A673 (cell line): Measurements from ENCODE around the gene CCDC69. TPM values are rescaled to one million over a fixed set of nuclear protein-coding genes. Genes with fewer than 3 reads are reported as not detected.

Experiments used
- BruUV-seq: library from RNA; stranded (reverse); fragments of 400-500 nt; replicated peaks from 2 replicates; lab custom pipeline; 2021; lab: Mats Ljungman, UMichigan
- CTCF ChIA-PET: fragments of 300-600 bp; sonication (Branson Sonifier 250); formaldehyde crosslinking; loops from one replicate; lab custom pipeline; 2022; ENCODE audit warnings: antibody characterized with exemption; lab: Charles Lee
- POLR2A ChIA-PET: fragments of 300-600 bp; sonication (Branson Sonifier 250); formaldehyde crosslinking; loops from one replicate; lab custom pipeline; 2022; ENCODE audit warnings: antibody characterized with exemption; ENCODE audit not compliant: low non-redundant PET; lab: Charles Lee
- DNase-seq: peaks from one replicate; pipeline ENCODE4 v3.0.0-alpha.2; 2015; ENCODE audit warnings: low spot score
- H3K27ac ChIP-seq: fragments of 200-600 bp; sonication (generic); 2 replicates; pipeline ENCODE4 v1.5.1; 2016; ENCODE audit warnings: mixed run types, low read depth, mild to moderate bottlenecking, mixed read lengths, antibody characterized with exemption, low read length; ENCODE audit not compliant: poor library complexity, severe bottlenecking
- H3K27me3 ChIP-seq: fragments of 200-600 bp; sonication (generic); replicated peaks from 2 replicates; pipeline ENCODE4 v1.6.1; 2017; ENCODE audit warnings: mixed run types, low read depth, mild to moderate bottlenecking, mixed read lengths, antibody characterized with exemption, low read length; ENCODE audit not compliant: insufficient read depth, poor library complexity
- H3K36me3 ChIP-seq: fragments of 200-600 bp; sonication (generic); 2 replicates; pipeline ENCODE4 v1.6.1; 2016; ENCODE audit warnings: mixed run types, mild to moderate bottlenecking, mixed read lengths, antibody characterized with exemption, low read length; ENCODE audit not compliant: insufficient read depth, poor library complexity, severe bottlenecking
- H3K4me1 ChIP-seq: fragments of 200-600 bp; sonication (generic); 2 replicates; pipeline ENCODE4 v1.6.1; 2017; ENCODE audit warnings: mixed run types, mild to moderate bottlenecking, mixed read lengths, antibody characterized with exemption, low read length; ENCODE audit not compliant: insufficient read depth, poor library complexity, severe bottlenecking
- H3K4me3 ChIP-seq: fragments of 200-600 bp; sonication (generic); 2 replicates; pipeline ENCODE4 v1.5.1; 2016; ENCODE audit warnings: low read depth, mixed run types, mild to moderate bottlenecking, mixed read lengths, low read length; ENCODE audit not compliant: poor library complexity, severe bottlenecking
- H3K9me3 ChIP-seq: fragments of 200-600 bp; sonication (generic); 2 replicates; pipeline ENCODE4 v1.6.1; 2016; ENCODE audit warnings: mixed run types, low read depth, mild to moderate bottlenecking, mixed read lengths, antibody characterized with exemption, low read length; ENCODE audit not compliant: poor library complexity, severe bottlenecking
- CTCF ChIP-seq: fragments of 300-800, 200-600 bp; sonication (generic); conservative IDR thresholded peaks from 2 replicates; pipeline ENCODE4 v1.5.1; 2017; ENCODE audit warnings: low read depth, mild to moderate bottlenecking, antibody characterized with exemption, low read length, moderate library complexity, mixed read lengths
- EZH2 ChIP-seq: fragments of 200-600 bp; sonication (generic); IDR thresholded peaks from 2 replicates; pipeline ENCODE4 v1.6.1; 2017; ENCODE audit warnings: borderline replicate concordance, low read depth, mild to moderate bottlenecking, mixed read lengths, antibody characterized with exemption, low read length; ENCODE audit not compliant: poor library complexity, severe bottlenecking
- intact Hi-C: fragments of 100-400 bp; cut with micrococcal nuclease; formaldehyde crosslinking; loops from one replicate; pipeline ENCODE4 v1.10.0; 2022; ENCODE audit not compliant: unreplicated experiment
- total RNA-seq: library from RNA; stranded (reverse); gene quantifications from 2 replicates; pipeline ENCODE4 v1.2.3, GENCODE V29; 2021

Gene CCDC69
- total RNA-seq, 1 experiment from 2014 or later = not detected

- no peak overlapping the region for H3K27ac ChIP-seq
- no peaks in the 10 kb centered on the region for H3K36me3 ChIP-seq
- H3K9me3 ChIP-seq = no peaks in the 10 kb centered on the region
- no TSS peak for BruUV-seq
- no peaks in the 10 kb centered on the region for H3K4me1 ChIP-seq
- intact Hi-C loops = no loop called here
- no peaks in the 10 kb centered on the region for H3K27me3 ChIP-seq
- no peak overlapping the region for H3K4me3 ChIP-seq
- ChIA-PET POLR2A (no interaction called here), CTCF (interaction anchor here (0.8 kb wide), 1 partner anchor 38 kb away, joined by 5 read pairs; no protein-coding TSS in a partner anchor)
- TF ChIP-seq CTCF = no peak
- no peak for TF ChIP-seq EZH2
- DNase-seq = peak; percentile 10
Observed at GRCh38 chr5:151202381-151203139, 21.3 kb downstream of the CCDC69 start.

- H3K4me1 ChIP-seq = no peaks in the 10 kb centered on the region
- CTCF ChIA-PET = no interaction called here
- DNase-seq = no peak
- no peaks in the 10 kb centered on the region for H3K36me3 ChIP-seq
- H3K27me3 ChIP-seq = no peaks in the 10 kb centered on the region
- no TSS peak for BruUV-seq
- intact Hi-C loops = no loop called here
- no peak for TF ChIP-seq CTCF
- TF ChIP-seq EZH2 = no peak
- POLR2A ChIA-PET = no interaction called here
- H3K9me3 ChIP-seq = no peaks in the 10 kb centered on the region
- H3K4me3 ChIP-seq = no peak overlapping the region
- no peak overlapping the region for H3K27ac ChIP-seq
Observed at GRCh38 chr5:151200913-151201595, 22.8 kb downstream of the CCDC69 start.

- Histone ChIP-seq H3K4me1 (no peaks in the 10 kb centered on the region), H3K27me3 (no peaks in the 10 kb centered on the region), H3K27ac (no peak overlapping the region), H3K9me3 (no peaks in the 10 kb centered on the region), H3K4me3 (no peak overlapping the region), H3K36me3 (no peaks in the 10 kb centered on the region)
- ChIA-PET CTCF (no interaction called here), POLR2A (no interaction called here)
- intact Hi-C loops = no loop called here
- BruUV-seq = no TSS peak
- TF ChIP-seq CTCF (no peak), EZH2 (no peak)
- DNase-seq = no peak
Observed at GRCh38 chr5:151199581-151200185, 24.2 kb downstream of the CCDC69 start.
